Measurements from ENCODE around the gene NELL1.

DNA sequence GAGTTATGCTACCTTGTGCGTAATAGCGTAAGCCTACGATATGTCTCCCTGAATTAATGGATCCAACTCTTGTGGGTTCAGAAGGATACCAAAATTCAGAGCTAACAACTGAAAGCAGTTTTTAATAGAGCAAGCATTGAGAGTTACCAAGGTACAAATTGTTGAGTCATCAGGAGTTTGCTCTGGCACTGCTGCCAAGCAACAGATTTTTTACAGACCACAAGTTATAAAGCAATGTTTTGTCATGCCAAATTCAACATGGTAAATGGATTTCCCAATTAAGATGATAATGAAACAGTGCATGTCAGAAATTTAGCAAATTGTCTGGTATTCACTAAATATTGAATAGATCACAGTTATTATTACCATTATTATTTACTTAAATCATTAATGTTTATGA is 295.6 kb downstream of the NELL1 start:
- TF ChIP-seq, protein P1, sequence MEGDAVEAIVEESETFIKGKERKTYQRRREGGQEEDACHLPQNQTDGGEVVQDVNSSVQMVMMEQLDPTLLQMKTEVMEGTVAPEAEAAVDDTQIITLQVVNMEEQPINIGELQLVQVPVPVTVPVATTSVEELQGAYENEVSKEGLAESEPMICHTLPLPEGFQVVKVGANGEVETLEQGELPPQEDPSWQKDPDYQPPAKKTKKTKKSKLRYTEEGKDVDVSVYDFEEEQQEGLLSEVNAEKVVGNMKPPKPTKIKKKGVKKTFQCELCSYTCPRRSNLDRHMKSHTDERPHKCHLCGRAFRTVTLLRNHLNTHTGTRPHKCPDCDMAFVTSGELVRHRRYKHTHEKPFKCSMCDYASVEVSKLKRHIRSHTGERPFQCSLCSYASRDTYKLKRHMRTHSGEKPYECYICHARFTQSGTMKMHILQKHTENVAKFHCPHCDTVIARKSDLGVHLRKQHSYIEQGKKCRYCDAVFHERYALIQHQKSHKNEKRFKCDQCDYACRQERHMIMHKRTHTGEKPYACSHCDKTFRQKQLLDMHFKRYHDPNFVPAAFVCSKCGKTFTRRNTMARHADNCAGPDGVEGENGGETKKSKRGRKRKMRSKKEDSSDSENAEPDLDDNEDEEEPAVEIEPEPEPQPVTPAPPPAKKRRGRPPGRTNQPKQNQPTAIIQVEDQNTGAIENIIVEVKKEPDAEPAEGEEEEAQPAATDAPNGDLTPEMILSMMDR (IDR thresholded peaks at IDR 0.05) = no peak
- no peak for TF ChIP-seq POLR2A (IDR thresholded peaks at IDR 0.05)

Measured in prostate gland (tissue), 2 donors.